ENCODE data around the gene GPR146.

DNA sequence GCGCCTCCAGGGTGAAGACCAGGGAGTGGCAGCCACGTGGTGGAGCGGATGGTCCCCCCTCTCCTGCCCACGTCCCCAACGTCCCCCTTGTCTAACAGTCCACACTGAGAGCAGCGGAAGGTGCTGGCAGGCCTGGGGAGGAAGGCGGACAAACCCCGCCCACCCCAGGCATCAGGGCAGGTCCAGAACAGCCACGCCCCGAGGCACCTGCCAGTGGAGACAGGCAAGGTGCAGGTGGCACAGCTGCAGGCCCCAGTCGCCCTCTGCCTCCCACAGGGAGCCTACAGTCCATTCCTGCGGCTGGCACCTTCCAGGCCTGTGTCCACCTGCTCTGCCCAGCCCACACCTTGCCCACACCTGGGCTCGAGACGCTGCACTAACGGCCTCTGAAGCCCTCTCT is 36.4 kb upstream of the GPR146 start:
- TF ChIP-seq POLR2A (IDR thresholded peaks at IDR 0.05): no peak
- TF ChIP-seq, protein P1, sequence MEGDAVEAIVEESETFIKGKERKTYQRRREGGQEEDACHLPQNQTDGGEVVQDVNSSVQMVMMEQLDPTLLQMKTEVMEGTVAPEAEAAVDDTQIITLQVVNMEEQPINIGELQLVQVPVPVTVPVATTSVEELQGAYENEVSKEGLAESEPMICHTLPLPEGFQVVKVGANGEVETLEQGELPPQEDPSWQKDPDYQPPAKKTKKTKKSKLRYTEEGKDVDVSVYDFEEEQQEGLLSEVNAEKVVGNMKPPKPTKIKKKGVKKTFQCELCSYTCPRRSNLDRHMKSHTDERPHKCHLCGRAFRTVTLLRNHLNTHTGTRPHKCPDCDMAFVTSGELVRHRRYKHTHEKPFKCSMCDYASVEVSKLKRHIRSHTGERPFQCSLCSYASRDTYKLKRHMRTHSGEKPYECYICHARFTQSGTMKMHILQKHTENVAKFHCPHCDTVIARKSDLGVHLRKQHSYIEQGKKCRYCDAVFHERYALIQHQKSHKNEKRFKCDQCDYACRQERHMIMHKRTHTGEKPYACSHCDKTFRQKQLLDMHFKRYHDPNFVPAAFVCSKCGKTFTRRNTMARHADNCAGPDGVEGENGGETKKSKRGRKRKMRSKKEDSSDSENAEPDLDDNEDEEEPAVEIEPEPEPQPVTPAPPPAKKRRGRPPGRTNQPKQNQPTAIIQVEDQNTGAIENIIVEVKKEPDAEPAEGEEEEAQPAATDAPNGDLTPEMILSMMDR (IDR thresholded peaks at IDR 0.05): no peak

Data from thyroid gland (tissue), 4 donors.